Activated gamma-delta T cell (primary cell): ENCODE data around the gene MED16.
"Not testable (repeated sequence)": the region's sequence is repeated elsewhere in the genome, so short reads cannot be mapped to it uniquely, and the experiment has no call there.

Experiments
- DNase-seq: peaks from one replicate; lab custom pipeline; 2025; lab: John Stamatoyannopoulos, UW

MED16 gene

GRCh38 chr19:888581-889385 is 4.2 kb downstream of the MED16 start:
- DNase-seq, result no peak

- no peak for DNase-seq
Measured at GRCh38 chr19:887599-887998, 5.4 kb downstream of the MED16 start.

- no peak for DNase-seq
Measured at GRCh38 chr19:887072-887471, 5.9 kb downstream of the MED16 start.

- DNase-seq, result no peak
Measured at GRCh38 chr19:885536-886224, 7.3 kb downstream of the MED16 start.

- DNase-seq, result no peak
Measured at GRCh38 chr19:884420-885211, 8.4 kb downstream of the MED16 start.

GRCh38 chr19:883661-884211 is 9.3 kb downstream of the MED16 start:
- DNase-seq, result no peak

- DNase-seq, result no peak
Measured at GRCh38 chr19:882871-883497, 10.0 kb downstream of the MED16 start.

- no peak for DNase-seq
Measured at GRCh38 chr19:881385-882071, 11.5 kb downstream of the MED16 start.

GRCh38 chr19:879711-880438 is 13.1 kb downstream of the MED16 start:
- no peak for DNase-seq

GRCh38 chr19:878751-879561 is 14.0 kb downstream of the MED16 start:
- DNase-seq, result not testable (repeated sequence)

GRCh38 chr19:877992-878660 is 14.9 kb downstream of the MED16 start:
- DNase-seq, result not testable (repeated sequence)

- DNase-seq, result no peak
Measured at GRCh38 chr19:876780-877314, 16.1 kb downstream of the MED16 start.

GRCh38 chr19:876089-876488 is 16.9 kb downstream of the MED16 start:
- DNase-seq, result no peak

GRCh38 chr19:875265-875879 is 17.6 kb downstream of the MED16 start:
- no peak for DNase-seq

GRCh38 chr19:873561-874041 is 19.4 kb downstream of the MED16 start:
- no peak for DNase-seq

- no peak for DNase-seq
Measured at GRCh38 chr19:873084-873483, 19.9 kb downstream of the MED16 start.

- no peak for DNase-seq
Measured at GRCh38 chr19:872266-872951, 20.6 kb downstream of the MED16 start.
